GM21737 (cell line): ENCODE data around the gene HOXC5.

Experiments used
- ATAC-seq: cut with Tn5 transposase; IDR thresholded peaks from one replicate; pipeline ENCODE4 v1.9.1; 2021; ENCODE audit warnings: mild to moderate bottlenecking, moderate library complexity; ENCODE audit not compliant: unreplicated experiment

HOXC5 gene

DNA sequence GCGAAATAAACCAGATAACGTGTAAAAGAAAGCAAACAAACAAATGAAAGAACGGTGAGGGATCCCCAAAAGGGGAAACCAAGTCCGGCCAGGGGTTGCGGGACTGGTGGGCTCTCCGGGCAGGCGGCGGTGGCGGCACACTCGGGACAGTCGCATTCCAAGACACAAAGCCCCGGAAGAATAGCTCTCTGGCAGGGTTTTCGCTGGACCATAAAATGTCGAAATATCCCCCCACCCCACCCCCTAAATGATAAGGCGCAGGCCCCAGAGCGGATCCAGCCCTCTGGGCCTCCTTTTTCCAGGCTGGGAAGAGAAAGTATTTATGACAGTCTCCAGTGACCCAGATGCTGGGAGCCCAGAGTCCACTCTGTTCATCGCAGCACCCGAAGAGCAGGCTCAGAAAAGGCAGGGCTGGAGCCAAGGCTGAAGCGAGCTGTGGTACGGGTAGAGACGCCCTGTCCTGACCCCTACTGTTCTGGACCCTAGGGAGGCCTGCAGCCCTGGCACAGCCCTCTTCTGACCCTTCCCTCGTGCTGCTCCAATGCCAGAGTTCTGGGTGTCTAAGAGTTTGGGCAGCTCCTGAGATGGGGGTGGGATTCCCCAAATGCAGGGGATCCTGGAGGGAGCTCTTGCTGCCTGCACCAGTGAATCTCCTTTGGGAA, 26.2 kb upstream of the HOXC5 start:
- no peak for ATAC-seq

DNA sequence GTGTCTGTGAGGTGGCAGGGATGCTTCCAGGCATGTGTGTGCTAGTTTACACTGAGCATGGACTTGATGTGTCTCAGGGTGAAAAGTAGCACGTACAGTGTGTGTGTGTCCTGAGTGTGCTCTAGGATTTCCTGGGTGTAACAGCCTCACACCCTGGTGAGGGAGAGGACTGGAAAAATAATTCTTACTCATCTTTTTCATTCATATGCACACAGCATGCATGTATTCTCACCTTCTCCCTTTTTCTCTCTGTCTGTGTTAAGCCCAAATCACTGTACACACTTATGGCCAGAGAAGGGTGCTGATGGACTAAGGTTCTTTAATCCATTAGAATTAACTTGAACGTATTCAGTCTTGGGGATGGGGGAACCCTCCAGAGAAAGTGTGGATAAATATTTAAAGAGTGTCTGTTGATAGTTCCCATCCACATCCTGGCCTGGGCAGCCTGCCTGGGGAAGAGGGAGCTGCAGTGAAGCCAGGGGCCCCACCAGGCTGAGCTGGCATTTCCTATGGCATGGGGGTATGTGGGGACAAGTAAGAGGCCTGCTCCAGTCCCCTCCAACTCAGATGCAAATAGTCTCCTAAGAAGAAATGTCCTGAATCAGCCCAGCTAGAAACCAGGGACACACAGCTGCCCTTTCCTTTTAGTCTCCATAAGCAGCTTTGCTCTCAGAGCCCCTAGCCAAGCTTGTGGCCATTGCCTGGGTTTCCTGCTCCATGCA, 25.2 kb upstream of the HOXC5 start:
- no peak for ATAC-seq

DNA sequence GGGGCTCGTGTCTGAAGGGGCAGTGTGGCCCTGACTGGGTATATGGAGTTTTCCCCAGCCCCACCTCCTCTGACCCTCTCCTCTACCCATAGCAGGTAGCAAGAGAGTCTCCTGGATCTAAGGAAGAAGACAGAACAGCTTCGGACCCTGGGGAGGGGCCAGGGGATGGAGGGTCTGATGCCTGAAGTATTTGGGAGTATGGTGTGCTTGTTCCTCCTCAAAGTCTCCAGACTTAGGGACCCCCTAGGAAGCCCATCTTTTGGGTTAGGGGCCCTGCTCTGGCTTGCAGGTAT, 24.6 kb upstream of the HOXC5 start:
- ATAC-seq: no peak

DNA sequence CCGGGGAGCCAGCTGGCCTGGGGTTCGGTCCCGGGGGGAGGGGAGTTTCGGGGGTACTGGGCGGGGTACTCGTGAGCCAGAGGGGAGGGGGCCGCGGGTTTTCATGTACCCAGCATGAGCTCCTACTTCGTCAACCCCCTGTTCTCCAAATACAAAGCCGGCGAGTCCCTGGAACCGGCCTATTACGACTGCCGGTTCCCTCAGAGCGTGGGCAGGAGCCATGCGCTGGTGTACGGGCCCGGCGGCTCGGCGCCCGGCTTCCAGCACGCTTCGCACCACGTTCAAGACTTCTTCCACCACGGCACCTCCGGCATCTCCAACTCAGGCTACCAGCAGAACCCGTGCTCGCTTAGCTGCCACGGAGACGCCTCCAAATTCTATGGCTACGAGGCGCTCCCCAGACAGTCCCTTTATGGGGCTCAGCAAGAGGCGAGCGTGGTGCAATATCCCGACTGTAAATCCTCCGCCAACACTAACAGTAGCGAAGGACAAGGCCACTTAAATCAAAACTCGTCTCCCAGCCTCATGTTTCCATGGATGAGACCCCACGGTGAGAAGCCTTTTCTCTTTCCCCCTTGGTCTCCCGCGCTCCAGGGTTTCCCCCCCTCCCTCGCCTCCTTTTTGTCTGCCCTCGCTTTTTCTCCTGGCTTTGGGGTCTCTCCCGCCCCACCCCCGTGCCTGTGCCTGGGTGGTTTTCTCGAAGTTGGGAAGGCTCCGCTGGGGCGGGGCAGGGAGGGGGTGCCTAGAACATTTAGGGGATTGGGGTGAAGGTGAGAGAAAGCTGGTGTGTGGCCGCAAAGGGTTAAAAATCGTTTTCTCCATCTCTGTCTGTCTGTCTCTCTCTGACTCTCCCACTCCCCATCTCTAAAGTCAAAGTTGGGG, 23.4 kb upstream of the HOXC5 start:
- ATAC-seq: no peak

DNA sequence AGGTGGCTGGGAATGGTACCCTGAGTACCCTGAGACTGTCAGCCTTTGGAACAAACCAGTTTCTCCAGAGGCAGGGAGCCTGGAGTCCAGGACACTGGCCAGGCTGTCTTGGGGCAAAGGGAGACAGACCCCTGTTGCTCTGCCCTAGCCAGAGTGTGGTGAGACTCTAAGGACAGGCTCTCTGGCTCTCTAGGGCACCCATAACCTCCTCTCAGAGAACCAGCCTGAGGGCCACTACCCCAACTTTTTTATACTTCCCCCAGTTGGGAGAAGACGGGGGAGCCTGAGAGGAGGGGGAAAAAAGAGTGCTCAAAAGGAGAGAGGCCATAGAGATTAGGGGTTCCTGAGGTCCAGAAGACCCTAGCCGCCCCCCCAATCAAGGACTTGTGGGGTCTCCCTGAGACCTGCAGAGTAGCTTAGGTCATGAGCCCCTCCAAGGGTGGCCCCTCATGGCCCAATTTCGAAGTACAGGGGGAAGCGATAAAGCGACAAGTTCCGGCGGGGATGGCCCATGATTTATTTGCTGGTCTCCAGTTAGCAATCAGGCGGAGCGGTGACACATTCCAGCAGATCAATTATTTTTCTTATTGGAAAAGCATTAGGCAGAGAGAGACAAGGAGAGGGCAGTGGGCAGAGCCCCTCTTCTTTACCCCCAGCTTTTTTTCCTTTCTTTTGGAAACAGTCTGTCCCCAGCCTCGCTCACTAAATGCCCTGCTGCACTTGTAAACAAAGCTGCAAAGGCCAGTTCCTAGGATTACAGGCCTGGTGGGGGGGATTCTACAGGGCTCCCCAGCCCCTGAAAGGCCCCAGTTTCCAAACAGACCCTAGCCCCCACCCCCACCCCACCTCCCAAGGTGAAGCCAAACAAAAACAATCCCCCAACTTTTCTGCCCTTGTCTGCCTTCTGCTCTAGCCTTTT, 22.5 kb upstream of the HOXC5 start:
- ATAC-seq: no peak

DNA sequence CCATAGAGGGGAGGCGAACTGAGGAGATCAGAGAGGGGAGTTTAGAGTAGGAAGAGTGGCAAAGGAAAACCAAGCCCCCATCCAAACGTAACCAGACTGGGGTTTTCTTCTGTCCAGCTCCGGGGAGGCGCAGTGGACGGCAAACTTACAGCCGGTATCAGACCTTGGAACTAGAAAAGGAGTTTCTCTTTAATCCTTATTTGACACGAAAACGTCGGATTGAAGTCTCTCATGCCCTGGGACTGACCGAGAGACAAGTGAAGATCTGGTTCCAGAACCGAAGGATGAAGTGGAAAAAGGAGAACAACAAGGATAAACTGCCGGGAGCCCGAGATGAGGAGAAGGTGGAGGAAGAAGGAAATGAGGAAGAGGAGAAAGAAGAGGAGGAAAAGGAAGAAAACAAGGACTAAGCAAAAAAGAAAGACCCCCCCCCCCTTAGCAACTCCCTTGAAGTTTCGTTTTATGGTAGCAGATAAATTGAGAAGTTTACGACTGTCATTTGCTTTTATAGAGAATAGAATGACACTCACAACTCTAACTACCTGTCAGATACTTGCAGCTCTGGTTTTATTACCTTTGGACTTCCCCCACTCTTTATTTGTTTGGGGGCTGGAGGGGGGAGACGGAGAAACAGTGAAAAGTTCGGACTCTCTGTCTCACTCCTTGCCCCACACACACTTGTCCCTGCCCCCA, 21.7 kb upstream of the HOXC5 start:
- no peak for ATAC-seq

DNA sequence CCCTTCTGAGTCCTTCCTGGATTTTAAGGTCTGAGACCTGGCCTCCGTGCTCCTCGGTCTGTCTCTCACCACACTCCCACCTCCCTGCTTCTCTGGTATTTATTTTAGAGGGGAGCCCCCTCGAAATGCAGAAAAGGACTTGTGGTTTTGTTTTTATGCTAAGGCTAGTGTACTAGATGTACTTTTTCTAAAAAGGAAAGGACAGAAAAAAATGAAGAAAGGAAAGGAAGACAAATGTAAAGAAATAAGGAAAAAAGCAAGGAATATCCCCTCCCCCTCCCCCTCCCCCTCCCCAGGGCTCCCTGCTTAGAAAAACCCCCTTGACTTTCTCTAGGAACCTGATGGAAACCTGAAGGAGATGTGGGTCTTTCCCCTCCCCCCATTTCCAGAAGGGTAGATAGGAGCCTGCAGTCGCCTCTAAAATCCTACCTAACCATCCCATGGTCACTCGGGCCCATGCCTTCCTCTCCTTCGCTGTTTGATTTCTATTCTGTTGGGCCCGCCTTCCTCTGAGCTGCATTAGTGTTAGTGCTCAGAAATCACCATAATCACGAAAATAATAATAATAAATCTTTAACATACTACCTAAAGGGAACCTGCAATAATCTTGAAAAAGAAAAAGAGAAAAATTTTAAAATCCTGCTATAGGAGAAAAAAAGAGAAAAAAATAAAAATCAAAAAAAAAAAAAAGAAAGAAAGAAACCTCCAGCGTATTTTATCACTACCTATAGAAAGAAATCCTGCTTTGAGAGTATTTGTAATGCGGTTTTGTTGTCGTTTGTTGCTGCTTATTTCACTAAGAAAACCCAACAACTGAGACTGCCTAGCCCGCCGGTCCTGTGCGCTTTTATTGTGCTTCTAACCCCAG, 21.0 kb upstream of the HOXC5 start:
- no peak for ATAC-seq

DNA sequence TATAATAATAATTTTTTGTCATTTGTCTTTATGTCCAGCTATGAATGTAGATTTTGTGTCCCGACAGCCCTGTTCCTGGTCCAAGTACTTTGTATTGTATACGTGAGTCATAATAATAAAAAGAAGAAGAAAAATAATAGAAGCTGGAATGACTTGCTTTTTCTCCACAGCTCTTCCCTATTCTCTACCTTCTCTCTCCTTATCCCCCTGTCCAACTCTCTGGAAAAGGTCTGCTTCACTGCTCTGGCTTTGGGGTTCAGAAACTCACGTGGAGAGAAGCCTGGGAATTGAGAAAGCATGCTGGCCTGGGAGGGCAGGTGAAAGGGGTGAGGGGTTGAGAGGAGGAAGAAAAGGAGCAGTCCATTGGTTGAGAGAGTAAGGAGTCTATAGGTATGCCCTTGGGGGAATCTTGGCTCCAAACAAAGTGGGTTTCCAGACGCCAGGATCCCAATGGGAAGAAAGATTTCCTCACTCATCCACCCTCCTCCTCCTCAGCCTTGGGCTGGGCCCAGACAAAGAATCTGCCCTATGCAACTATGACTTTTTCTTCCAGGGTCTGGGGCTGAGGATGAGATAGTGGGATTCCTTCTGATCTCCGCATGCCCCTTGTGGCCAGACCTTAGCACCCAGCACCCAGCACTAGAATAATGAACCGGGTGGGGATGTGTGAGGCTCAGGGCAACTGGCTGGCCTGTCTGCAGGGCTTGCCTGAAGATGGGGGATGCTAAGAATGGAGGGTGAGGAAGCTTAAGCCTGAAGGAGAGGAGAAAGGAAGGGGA, 20.0 kb upstream of the HOXC5 start:
- no peak for ATAC-seq

DNA sequence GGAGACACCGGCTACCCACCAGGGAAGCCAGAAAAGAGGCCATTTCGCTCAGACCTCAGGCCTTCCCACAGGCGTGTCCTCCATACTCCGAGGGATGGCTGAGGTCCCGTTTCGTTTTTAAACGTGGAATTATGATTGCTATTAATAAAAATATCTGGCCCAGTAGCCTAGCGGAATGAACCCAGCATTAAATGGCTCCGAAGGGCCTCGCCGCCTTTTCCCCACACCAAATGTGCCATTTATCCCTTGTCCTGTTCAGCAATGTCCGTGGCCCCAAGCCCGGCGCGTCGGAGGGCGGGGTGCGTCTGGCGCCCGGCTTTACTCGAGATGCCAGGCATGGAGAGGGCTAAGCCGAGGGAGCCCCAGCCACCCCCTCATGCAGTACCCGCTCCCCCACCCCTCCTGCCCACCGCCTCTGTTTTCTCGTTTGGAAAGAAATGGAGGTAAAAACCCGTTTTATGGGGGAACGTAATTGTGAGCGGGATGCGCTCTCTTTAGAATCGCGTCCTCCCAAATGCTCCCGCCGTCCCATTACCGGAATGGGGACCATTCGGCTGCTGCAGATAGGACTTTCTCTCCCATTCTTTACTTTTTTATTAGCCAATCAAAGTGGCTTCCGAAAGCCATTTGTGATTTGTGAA, 18.4 kb upstream of the HOXC5 start:
- ATAC-seq: no peak

DNA sequence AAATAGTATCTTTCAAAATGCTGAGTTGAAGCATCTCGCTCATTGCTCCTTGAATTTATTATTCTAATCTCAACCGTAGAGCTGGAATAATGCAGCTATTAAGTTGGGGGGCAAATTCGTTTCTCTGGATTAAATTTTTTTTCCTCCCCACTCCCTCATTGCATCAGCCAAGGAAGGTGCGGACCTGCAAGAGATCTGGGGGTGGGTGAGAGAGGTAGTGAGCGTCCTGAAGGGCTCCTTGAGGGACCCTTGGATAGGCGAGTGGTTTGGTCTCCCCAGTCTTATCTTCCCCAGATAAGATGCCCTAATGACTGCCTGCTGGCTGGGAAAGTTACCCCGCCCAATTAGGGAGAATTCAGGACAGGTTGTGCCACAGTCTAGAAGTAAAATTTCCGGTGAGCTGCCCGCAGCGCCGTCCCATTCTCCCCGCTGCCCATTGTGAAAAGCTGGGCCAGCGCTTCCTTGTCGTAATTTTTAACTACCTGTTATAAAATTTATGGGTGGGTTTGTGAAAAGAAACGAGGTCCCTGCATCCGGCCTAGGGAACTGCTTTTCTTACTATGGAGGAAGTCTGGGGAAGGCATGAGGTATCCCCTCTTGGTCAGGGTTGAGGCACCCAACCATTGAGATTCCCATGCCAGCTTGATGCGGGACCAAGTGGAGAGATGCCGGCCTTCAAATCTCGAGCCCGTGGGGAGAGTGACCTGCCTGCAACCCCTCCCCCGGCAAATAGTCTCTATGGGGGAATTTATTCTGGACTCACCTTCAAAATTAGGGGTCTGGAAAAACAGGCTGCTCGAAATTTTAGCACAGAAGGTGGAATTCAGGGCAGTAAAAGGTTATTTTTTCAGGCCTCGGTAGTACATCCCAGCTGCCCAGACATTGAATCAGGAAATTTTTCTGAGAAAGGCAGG, 17.6 kb upstream of the HOXC5 start:
- no peak for ATAC-seq

DNA sequence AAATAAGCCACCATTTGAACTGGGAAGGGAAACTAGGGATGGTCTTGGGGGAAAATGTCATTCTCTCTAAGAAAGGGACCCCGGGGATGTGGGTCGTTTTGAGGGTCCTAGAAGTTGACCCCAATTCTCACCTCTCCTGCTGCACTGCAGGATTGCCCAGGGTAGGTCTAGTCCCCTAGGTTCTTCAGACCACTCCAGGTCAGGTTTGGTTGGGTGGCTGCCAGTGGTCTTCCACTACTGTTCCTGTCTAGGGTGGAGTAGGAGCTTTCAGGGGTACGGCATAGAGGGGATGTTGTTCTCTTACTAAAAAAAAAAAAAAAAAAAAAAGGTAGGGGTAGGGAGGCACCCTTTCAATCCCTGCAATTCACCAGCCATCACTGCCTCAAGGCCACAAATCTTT, 16.8 kb upstream of the HOXC5 start:
- ATAC-seq: no peak

DNA sequence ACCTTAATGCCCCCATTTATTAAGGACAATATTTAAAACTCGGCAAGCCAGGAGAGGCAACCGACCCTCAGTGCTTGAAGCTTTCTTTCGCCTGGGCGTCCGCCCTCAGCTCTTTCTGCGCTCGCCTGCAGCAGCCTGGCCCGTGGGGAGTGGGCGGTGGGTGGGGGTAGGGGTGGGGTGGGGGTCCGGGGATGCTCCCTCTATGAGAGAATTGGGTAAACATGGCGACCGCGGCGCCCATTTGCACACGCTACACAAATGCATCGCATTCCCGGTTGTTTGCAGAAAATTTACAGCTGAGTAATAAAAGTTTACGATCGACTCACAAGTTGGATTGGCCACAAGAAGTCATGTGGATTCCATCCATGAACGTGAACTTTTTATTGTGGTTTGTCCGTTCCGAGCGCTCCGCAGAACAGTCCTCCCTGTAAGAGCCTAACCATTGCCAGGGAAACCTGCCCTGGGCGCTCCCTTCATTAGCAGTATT, 16.3 kb upstream of the HOXC5 start:
- ATAC-seq: no peak

DNA sequence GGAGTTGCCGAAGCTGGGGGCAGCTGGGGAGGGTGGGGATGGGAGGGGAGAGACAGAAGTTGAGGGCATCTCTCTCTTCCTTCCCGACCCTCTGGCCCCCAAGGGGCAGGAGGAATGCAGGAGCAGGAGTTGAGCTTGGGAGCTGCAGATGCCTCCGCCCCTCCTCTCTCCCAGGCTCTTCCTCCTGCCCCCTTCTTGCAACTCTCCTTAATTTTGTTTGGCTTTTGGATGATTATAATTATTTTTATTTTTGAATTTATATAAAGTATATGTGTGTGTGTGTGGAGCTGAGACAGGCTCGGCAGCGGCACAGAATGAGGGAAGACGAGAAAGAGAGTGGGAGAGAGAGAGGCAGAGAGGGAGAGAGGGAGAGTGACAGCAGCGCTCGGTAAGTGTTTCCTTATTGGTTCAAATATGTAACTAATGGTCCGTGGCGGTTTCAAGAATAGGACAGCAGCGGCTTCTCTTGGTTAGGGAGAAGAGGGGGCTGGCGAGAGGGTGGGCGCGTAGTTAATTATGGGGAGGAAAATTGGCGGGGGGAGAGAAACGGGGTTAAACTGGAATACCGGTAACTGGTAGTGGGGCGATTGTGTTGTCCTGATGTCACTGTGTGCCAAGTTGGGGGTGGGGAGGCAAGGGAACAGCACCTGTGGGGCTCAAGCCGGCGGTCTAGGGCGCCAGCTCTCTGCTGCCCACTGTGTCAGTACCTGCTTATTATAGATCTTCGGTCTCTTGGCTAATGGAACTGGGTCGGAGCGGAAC, 15.6 kb upstream of the HOXC5 start:
- ATAC-seq: peak; percentile 23

DNA sequence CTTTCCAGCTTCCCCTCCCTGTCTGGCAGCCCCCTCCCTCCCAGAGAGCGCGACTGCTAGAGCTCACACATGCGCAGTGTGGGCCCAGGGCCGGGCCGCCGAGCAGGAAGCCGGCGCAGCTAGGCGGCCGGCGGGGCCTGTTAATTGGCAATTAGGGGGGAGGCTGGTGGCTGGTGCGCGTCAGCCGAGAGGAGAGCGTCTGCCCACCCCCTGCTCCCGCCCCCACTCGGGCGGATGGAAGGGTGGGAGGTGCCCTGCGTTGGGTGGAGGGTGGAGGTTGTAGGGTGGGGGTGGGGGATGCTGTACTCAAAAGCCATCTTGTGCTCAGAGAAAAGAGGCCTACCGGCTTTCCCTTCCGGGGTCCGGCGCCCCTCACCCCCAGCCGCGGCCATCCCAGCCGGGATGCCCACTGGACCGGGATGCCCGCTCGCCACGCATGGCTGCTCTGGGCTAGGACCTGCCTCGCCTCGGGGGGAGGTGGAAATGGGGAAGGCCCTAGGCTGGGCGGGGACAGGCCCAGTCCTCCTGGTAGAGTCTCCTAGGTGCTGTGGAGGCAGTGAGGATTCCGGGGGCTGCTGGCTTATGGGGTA, 14.9 kb upstream of the HOXC5 start:
- ATAC-seq: peak; percentile 65

DNA sequence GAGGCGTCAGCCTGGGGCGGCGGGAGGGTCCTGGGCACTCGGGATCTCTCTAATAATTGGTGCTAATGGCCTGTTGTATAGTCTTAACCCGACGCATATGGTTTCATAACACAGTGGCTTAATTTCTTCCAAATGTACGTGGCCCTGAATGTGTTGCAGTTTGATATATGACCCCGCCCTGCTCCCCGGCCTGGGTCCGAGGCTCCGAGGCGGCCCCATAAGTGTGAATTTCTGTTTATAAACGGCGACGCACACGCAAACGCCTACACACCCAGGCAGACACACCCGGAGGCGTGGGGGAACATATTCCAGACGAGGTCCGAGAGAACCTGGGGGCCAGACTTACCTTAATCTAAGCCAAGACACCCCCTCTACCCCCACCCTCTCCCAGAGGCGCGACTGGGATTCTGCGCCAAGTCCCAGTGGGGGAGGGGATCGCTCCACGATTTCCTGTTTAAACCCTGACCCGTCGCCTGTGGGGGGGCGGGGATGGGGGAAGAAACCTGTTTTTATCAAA, 14.3 kb upstream of the HOXC5 start:
- no peak for ATAC-seq
